ENCODE measurements around the gene BRAF. TPM values are rescaled to one million over a fixed set of nuclear protein-coding genes. Genes with fewer than 3 reads are reported as not detected.
"Not testable (repeated sequence)": the region's sequence is repeated elsewhere in the genome, so short reads cannot be mapped to it uniquely, and the experiment has no call there.

Gene BRAF
- total RNA-seq, 3 donors from 2014 or later (not counting 1 experiment from before 2014, with no cell fraction given): 54.3 to 67.7 (median 64.1) TPM

- Mint-ChIP-seq H3K36me3 (peaks cover 10% of the 10 kb centered on the region), H3K9me3 (no peaks in the 10 kb centered on the region), H3K4me3 (no peak overlapping the region), H3K27ac (no peak overlapping the region), H3K27me3 (ENCODE audit: low read depth in 2 of 2) (no peaks in the 10 kb centered on the region), H3K4me1 (peaks cover 7 to 12% of the 10 kb centered on the region in 2 donors)
- Histone ChIP-seq H3K27ac (ENCODE audit: low read length) (no peak overlapping the region), H3K4me1 (ENCODE audit: control insufficient read depth, insufficient read depth, low read length) (no peaks in the 10 kb centered on the region), H3K4me3 (ENCODE audit: low read length) (no peak overlapping the region), H3K36me3 (ENCODE audit: control insufficient read depth, insufficient read depth, low read length) (peaks cover 6% of the 10 kb centered on the region), H3K9me3 (ENCODE audit: control insufficient read depth, insufficient read depth, low read length) (no peaks in the 10 kb centered on the region), H3K27me3 (ENCODE audit: control insufficient read depth, insufficient read depth, low read length) (no peaks in the 10 kb centered on the region)
- WGBS (ENCODE audit: insufficient coverage): no CpG with 5 or more reads among the region's 1 CpG
- ATAC-seq (no peak), DNase-seq (no peak)
- TF ChIP-seq CTCF (IDR thresholded peaks at IDR 0.05): no peak
- intact Hi-C loops (cut with micrococcal nuclease): no loop called here
Observed at GRCh38 chr7:140841166-140841715, 83.5 kb downstream of the BRAF start.

GRCh38 chr7:140831724-140832123 is 93.0 kb downstream of the BRAF start:
- Mint-ChIP-seq H3K4me3 (no peak overlapping the region), H3K4me1 (peaks cover 5 to 9% of the 10 kb centered on the region in 2 donors), H3K27me3 (ENCODE audit: low read depth in 2 of 2) (no peaks in the 10 kb centered on the region), H3K36me3 (no peaks in the 10 kb centered on the region), H3K9me3 (no peaks in the 10 kb centered on the region), H3K27ac (no peak overlapping the region)
- 90% methylated on average over 3 of the region's 4 CpGs for WGBS (ENCODE audit: insufficient coverage)
- no peak for TF ChIP-seq CTCF (IDR thresholded peaks at IDR 0.05)
- intact Hi-C loops (cut with micrococcal nuclease): no loop called here
- ATAC-seq: no peak
- Histone ChIP-seq H3K4me3 (ENCODE audit: low read length) (no peak overlapping the region), H3K27ac (ENCODE audit: low read length) (no peak overlapping the region), H3K4me1 (ENCODE audit: control insufficient read depth, insufficient read depth, low read length) (no peaks in the 10 kb centered on the region), H3K9me3 (ENCODE audit: control insufficient read depth, insufficient read depth, low read length) (no peaks in the 10 kb centered on the region), H3K36me3 (ENCODE audit: control insufficient read depth, insufficient read depth, low read length) (peaks cover 10% of the 10 kb centered on the region), H3K27me3 (ENCODE audit: control insufficient read depth, insufficient read depth, low read length) (no peaks in the 10 kb centered on the region)
- no peak for DNase-seq

- H3K4me1 ChIP-seq (ENCODE audit: control insufficient read depth, insufficient read depth, low read length): no peaks in the 10 kb centered on the region
- no peak for TF ChIP-seq CTCF (IDR thresholded peaks at IDR 0.05)
- DNase-seq: no peak
- intact Hi-C loops (cut with micrococcal nuclease): no loop called here
- H3K36me3 Mint-ChIP-seq: no peaks in the 10 kb centered on the region
- no peaks in the 10 kb centered on the region for H3K27me3 ChIP-seq (ENCODE audit: control insufficient read depth, insufficient read depth, low read length)
- no peak overlapping the region for H3K27ac Mint-ChIP-seq
- peaks cover 10% of the 10 kb centered on the region for H3K36me3 ChIP-seq (ENCODE audit: control insufficient read depth, insufficient read depth, low read length)
- no peaks in the 10 kb centered on the region for H3K9me3 Mint-ChIP-seq
- H3K4me3 Mint-ChIP-seq: no peak overlapping the region
- no peak overlapping the region for H3K27ac ChIP-seq (ENCODE audit: low read length)
- no peaks in the 10 kb centered on the region for H3K9me3 ChIP-seq (ENCODE audit: control insufficient read depth, insufficient read depth, low read length)
- ATAC-seq: no peak
- H3K4me3 ChIP-seq (ENCODE audit: low read length): no peak overlapping the region
- peaks cover 5 to 9% of the 10 kb centered on the region in 2 donors for H3K4me1 Mint-ChIP-seq
- H3K27me3 Mint-ChIP-seq (ENCODE audit: low read depth in 2 of 2): no peaks in the 10 kb centered on the region
- 100% methylated on average over 1 of the region's 1 CpG for WGBS (ENCODE audit: insufficient coverage)
Observed at GRCh38 chr7:140829720-140830119, 95.0 kb downstream of the BRAF start.

GRCh38 chr7:140828741-140829140 is 96.0 kb downstream of the BRAF start:
- no peak for DNase-seq

GRCh38 chr7:140817383-140817782 is 107.3 kb downstream of the BRAF start:
- H3K4me1 ChIP-seq (ENCODE audit: control insufficient read depth, insufficient read depth, low read length); DNase-seq; intact Hi-C loops (cut with micrococcal nuclease); ATAC-seq; H3K9me3 Mint-ChIP-seq; H3K27ac Mint-ChIP-seq; H3K4me3 Mint-ChIP-seq; H3K36me3 ChIP-seq (ENCODE audit: control insufficient read depth, insufficient read depth, low read length); H3K36me3 Mint-ChIP-seq; H3K9me3 ChIP-seq (ENCODE audit: control insufficient read depth, insufficient read depth, low read length); H3K27ac ChIP-seq (ENCODE audit: low read length); H3K4me1 Mint-ChIP-seq; H3K27me3 ChIP-seq (ENCODE audit: control insufficient read depth, insufficient read depth, low read length); H3K4me3 ChIP-seq (ENCODE audit: low read length); H3K27me3 Mint-ChIP-seq (ENCODE audit: low read depth in 2 of 2): not testable (repeated sequence)

More at GRCh38 chr7:140828741-140829140, 96.0 kb downstream of the BRAF start:
- Histone ChIP-seq H3K27ac (ENCODE audit: low read length) (no peak overlapping the region), H3K4me3 (ENCODE audit: low read length) (no peak overlapping the region), H3K9me3 (ENCODE audit: control insufficient read depth, insufficient read depth, low read length) (no peaks in the 10 kb centered on the region), H3K4me1 (ENCODE audit: control insufficient read depth, insufficient read depth, low read length) (no peaks in the 10 kb centered on the region), H3K36me3 (ENCODE audit: control insufficient read depth, insufficient read depth, low read length) (peaks cover 5% of the 10 kb centered on the region), H3K27me3 (ENCODE audit: control insufficient read depth, insufficient read depth, low read length) (no peaks in the 10 kb centered on the region)
- intact Hi-C loops (cut with micrococcal nuclease): no loop called here
- Mint-ChIP-seq H3K4me3 (no peak overlapping the region), H3K27ac (no peak overlapping the region), H3K27me3 (ENCODE audit: low read depth in 2 of 2) (no peaks in the 10 kb centered on the region), H3K36me3 (no peaks in the 10 kb centered on the region), H3K9me3 (no peaks in the 10 kb centered on the region), H3K4me1 (peaks cover 0 to 6% of the 10 kb centered on the region in 2 donors)
- no peak for TF ChIP-seq CTCF (IDR thresholded peaks at IDR 0.05)
- no peak for ATAC-seq
- 100% methylated on average over 1 of the region's 1 CpG for WGBS (ENCODE audit: insufficient coverage)
